Bronchial epithelial cell (primary cell): ENCODE results near the gene ANO4. TPM values are rescaled to one million over a fixed set of nuclear protein-coding genes. Genes with fewer than 3 reads are reported as not detected.

Experiments used
- DNase-seq: peaks from one replicate; pipeline ENCODE4 v3.0.0-alpha.2; 2010; ENCODE audit warnings: low read depth
- FAIRE-seq: peaks from 2 replicates; lab custom pipeline; 2011; peaks lifted over from hg19 to GRCh38; lab: Jason Lieb, UNC
- H3K27me3 ChIP-seq: 2 replicates; pipeline ENCODE4 v1.5.1; 2011; ENCODE audit warnings: low read length; ENCODE audit not compliant: control insufficient read depth, insufficient read depth
- H3K36me3 ChIP-seq: 2 replicates; pipeline ENCODE4 v1.5.1; 2011; ENCODE audit warnings: low read length; ENCODE audit not compliant: control insufficient read depth, insufficient read depth
- H3K4me3 ChIP-seq: 2 replicates; pipeline ENCODE4 v1.5.1; 2011; ENCODE audit warnings: mild to moderate bottlenecking, low read depth, low read length, control low read depth
- total RNA-seq: library from RNA; depleted of rRNA; stranded (reverse); fragments of >200 nt; gene quantifications from 2 replicates; pipeline ENCODE4 v1.2.1, GENCODE V29; 2014
- TF ChIP-seq, protein P1 (sequence below): IDR thresholded peaks from 2 replicates; pipeline ENCODE4 v1.5.1; 2011; ENCODE audit warnings: mild to moderate bottlenecking, moderate library complexity, low read length, control low read depth, inconsistent platforms; ENCODE audit not compliant: insufficient read depth, severe bottlenecking

ANO4 gene
- total RNA-seq, 1 donor from 2014 or later: 2.4 TPM

DNA sequence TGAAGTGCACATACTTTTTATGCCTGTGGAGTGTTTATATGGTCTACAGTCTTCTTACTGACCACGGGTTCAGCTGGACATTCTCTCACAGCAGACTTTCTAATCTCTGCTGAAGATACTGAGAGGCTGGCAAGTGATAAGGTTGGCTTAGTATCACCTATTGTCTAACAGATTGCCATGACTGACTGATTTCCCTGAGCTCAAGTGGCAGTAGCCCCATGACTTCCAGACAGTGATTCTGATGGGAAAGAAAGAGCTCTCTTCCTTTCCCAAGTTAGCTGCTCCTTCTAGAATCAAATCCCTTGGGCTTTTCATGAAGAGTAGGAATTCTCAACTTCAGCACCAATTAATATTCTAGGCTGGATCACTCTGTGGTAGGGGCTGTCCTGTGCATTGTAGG lies 141.4 kb downstream of the ANO4 start:
- DNase-seq (no peak), FAIRE-seq (no peak)
- TF ChIP-seq, protein P1, sequence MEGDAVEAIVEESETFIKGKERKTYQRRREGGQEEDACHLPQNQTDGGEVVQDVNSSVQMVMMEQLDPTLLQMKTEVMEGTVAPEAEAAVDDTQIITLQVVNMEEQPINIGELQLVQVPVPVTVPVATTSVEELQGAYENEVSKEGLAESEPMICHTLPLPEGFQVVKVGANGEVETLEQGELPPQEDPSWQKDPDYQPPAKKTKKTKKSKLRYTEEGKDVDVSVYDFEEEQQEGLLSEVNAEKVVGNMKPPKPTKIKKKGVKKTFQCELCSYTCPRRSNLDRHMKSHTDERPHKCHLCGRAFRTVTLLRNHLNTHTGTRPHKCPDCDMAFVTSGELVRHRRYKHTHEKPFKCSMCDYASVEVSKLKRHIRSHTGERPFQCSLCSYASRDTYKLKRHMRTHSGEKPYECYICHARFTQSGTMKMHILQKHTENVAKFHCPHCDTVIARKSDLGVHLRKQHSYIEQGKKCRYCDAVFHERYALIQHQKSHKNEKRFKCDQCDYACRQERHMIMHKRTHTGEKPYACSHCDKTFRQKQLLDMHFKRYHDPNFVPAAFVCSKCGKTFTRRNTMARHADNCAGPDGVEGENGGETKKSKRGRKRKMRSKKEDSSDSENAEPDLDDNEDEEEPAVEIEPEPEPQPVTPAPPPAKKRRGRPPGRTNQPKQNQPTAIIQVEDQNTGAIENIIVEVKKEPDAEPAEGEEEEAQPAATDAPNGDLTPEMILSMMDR: no peak
- H3K27me3 ChIP-seq: no peaks in the 10 kb centered on the region
- no peaks in the 10 kb centered on the region for H3K36me3 ChIP-seq
- H3K4me3 ChIP-seq: no peak overlapping the region

DNA sequence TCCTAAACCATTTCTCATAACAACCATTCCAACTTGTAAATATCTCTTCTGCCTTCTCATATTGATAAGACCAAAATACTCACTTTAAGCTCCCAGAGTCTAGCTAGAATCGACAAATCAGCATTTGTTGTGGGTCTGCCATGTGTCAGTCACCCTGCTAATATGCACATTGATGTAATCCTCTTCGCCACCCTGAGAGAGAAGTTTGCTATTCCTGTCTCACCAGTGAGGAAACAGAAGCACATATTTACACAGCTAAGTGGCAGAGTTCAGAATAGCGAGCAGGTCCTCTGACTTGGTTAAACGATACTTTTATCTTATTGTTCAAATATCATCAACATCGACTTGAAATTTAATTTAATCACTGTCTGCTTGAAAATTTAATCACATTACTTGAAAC lies 142.1 kb downstream of the ANO4 start:
- FAIRE-seq: no peak
- H3K36me3 ChIP-seq: no peaks in the 10 kb centered on the region

DNA sequence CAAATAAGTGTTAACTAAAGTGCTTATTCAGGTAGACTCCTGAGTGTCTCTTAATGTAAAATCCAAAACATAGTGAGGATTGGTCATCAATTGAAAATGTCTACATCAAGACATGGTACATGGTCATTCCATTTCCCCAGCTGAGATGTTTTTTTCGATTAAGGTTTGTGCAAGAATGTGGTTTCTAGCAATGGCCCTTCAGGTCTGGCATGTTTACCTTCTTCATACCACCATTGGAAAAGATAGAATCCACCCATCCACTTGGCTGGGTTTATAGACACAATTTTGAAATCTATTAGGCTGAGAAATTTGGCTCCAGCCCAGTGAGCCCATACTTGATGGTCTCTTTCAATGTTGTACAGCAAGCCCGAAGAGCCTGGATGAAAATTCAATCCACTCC lies 145.9 kb downstream of the ANO4 start:
- TF ChIP-seq, protein P1: no peak
- no peak overlapping the region for H3K4me3 ChIP-seq
- H3K36me3 ChIP-seq: no peaks in the 10 kb centered on the region
- DNase-seq (no peak), FAIRE-seq (no peak)
- no peaks in the 10 kb centered on the region for H3K27me3 ChIP-seq

More for the DNA sequence above, 142.1 kb downstream of the ANO4 start:
- DNase-seq: no peak
- no peak overlapping the region for H3K4me3 ChIP-seq
- TF ChIP-seq, protein P1: no peak
- H3K27me3 ChIP-seq: no peaks in the 10 kb centered on the region

DNA sequence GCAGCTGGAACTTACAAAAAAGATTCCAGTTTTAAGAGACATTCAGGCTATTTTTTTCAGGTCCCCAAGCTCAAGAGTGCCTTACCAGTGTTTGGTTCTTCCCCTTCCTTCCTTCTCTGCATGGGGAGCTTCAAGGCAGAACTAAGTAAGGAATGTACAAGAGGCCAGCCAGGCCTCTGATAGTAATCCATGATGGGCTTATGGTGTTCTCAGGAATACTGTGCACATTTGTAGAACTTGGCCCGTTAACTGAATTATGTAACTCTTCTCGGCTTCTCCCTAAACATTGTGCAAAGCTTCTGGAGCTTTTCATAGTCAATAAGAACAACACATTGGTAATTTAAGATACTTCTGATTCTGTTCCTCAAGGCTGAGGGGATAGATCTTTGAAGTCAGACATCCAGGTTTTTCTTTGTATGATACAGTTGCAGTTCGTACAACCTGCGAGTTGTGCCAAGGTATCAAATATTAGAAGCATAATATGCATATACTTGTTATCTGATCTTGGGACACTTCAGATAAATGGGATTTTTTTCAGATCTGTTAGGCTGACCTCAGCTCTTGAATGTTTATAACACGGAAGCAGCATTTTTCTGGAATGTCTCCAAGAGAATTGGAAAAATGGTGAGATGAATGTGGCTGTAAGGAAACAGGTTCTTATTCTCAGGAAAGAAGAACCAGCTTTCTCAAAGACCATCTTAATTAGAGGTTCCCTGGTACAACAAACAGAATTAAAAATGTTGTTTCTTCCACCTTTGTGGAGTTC lies 148.6 kb downstream of the ANO4 start:
- no peak for DNase-seq
- H3K27me3 ChIP-seq: no peaks in the 10 kb centered on the region
- H3K4me3 ChIP-seq: no peak overlapping the region
- TF ChIP-seq, protein P1: no peak
- H3K36me3 ChIP-seq: no peaks in the 10 kb centered on the region
- FAIRE-seq: no peak

DNA sequence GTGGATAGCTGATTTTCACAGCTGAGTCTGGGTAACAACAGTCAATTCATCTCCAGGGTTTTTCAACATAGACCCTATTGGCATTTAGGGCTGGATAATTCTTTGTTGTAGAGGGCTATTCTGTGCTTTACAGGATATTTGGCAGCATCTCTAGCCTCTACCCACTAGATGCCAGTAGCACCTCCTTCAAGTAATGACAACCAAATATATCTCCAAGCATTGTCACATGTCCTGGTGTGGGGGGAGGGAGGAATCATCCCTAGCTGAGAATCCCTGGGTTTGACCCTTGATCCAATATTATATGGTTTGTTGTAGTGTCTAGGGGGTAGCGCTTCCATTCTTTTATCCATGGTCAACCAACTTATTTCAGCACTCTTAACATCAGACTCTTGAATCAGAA lies 157.2 kb downstream of the ANO4 start:
- TF ChIP-seq, protein P1: peak; percentile 22
- H3K4me3 ChIP-seq: no peak overlapping the region
- no peaks in the 10 kb centered on the region for H3K36me3 ChIP-seq
- no peaks in the 10 kb centered on the region for H3K27me3 ChIP-seq
- FAIRE-seq: no peak
- peak; percentile 11 for DNase-seq
